GM18520 (cell line): ENCODE measurements around the gene TOMM20.

ENCODE experiments used
- ATAC-seq: cut with Tn5 transposase; IDR thresholded peaks from one replicate; pipeline ENCODE4 v1.9.1; 2021; ENCODE audit not compliant: unreplicated experiment

TOMM20 gene

DNA sequence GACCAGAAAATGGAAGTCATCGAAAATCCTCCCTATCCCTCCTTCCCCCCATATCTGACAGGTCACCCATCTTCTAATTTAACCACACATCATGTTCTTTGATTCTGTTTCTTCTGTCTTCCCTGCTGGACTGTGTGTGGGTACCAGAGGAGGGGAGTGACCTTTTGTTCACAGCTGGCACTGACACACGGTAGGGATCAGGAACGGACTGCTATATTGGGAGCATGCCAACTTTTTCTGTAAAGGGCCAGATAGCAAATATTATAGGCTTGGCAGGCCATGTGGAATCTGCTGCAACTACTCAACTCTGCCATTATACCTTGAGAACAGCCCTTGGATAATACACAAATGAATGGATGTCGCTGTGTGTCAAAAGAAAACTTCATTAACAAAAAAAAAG, 7.5 kb upstream of the TOMM20 start:
- no peak for ATAC-seq

DNA sequence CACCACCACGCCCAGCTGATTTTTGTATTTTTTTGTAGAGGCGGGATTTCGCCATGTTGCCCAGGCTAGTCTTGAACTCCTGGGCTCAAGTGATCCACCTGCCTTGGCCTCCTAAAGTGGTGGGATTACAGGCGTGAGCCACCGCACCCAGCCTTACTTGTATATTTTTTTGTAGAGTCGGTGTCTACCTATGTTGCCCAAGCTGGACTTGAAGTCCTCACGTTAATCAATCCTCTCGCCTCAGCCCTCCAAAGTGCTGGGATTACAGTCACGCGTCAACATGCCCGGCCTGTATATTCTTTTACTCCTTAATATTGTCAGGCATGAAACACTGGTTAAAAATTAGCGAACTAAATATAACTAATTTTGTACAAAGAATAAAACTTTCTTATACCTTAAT, 5.5 kb upstream of the TOMM20 start:
- ATAC-seq = no peak

DNA sequence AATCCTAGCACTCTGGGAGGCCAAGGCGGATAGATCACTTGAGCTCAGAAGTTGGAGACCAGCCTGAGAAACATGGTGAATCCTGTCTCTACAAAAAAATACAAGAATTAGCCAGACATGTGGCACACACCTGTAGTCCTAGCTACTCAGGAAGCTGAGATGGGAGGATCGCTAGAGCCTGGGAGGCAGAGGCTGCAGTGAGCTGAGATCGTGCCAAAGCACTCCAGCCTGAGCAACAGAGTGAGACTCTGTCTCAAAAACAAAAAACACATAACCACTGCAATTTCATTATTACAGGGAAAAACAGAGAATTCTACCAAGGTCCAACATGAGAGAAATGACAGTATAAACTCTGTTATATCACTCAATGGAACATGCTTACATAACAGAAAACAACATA, 4.4 kb upstream of the TOMM20 start:
- no peak for ATAC-seq

DNA sequence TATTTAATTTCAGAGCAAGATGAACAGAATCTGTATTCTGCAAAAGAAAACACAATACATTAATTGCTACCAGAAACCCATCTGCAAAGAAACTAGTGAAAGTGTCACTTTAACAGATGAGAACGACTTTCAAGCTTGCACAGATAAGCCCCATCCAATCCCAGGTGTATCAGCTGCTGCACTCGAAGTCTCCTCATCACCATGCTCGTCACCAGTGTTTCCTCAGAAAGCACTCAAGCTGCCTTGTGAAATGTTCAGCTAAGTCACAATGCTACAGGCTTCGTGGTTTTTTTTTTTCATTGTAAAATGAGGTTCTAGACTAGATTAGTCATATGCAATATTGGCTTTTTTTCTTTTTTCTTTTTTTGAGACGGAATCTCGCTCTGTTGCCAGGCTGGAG, 3.3 kb upstream of the TOMM20 start:
- ATAC-seq = no peak

DNA sequence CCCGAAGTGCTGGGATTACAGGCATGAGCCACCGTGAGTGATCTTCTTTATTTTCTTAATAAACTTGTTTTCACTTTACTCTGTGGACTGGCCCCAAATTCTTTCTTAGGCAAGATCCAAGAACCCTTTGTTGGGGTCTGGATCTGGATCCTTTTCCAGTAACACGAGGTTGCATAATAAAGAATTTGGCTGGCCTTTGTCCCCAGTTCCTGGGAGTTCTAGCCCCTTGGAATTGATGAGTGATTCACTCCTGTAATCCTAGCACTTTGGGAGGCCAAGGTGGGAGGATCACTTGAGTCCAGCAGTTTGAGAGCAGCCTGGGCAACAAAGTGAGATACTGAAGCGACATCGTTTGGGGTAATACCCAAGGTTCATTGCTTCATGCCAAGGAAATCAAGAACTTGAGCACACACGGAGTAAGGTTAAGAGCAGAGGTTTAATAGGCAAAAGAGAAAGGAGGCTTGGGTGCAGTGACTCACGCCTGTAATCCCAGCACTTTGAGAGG, 2.2 kb upstream of the TOMM20 start:
- ATAC-seq = no peak

DNA sequence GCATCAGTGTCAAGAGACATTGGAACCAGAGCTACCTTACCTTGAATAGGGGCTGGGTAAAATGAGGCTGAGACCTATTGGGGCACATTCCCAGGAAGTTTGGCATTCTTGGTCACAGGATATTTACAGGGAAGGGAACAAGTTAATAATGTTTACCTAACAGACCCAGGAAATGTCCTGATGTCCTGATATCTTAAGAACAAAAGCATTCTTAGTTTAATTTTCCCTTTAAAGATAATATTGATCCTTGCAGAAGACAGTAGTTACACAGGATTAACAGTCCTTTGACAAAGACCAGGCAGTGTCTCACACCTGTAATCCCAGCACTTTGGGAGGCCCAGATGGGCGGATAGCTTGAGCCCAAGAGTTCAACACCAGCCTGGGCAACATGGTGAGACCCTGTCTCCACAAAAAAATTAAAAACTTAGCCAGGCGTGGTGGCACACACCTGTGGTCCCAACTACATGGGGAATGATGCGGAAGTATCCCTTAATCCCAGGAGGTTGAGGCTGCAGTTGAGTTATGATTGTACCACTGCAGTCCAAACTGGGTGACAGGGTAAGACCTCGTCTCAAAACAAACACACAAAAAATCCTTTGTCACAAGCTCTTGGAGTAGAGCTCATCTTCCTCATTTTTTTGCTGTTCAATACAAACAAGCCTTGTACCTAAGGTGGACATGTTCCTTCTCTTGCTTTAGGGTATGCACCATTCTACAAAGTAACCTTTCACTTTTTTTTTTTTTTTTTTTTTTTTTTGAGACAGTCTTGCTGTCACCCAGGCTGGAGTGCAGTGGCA, 1.3 kb upstream of the TOMM20 start:
- no peak for ATAC-seq

DNA sequence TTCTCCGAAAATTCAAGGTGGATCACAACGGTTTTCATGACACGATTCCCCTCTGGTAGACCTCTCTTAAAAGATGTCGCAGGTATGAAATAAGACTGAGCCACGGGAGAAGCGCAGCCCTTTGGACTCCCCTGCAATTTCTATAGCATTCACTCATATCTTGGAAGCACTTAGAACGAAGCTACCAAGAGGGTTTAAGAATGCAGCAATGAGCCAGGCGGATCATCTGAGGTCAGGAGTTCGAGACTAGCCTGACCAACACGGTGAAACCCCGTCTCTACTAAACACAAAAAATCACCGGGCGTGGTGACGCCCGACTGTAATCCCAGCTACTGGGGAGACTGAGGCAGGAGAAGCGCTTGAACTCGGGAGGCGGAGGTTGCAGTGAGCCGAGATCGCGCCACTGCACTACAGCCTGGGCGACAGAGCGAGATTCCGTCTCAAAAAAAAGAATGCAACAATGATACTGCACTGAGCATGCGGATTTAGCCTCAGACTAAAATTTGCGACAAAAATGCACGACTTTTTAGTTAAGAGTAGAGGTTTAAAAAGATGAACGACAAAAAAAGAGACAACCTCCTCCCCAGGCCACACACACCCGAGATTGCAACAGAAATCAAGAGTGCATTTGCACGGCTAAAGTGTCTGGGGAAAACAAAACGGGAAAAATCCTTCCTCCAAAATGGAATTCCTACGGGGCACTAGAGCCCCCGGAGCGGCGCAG, 743 bp downstream of the TOMM20 start:
- ATAC-seq = no peak

DNA sequence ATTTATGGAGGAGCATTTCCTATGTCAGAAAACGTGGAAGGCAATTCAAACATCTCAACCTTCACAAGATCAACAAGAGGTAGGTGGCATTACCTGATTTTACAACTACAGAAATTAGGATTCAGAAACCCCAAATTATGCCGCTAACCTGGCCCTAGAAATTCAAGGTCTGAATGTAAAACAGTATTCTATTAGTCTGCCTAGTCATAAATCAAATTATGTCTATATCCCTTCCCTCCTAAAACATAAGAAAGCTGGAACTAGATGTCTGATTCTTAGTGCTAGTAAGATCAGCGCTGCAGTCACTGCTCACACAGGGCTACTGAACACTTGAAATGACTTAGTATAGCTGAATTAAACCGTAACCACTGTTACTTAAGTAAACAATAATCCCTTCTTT, 1.4 kb downstream of the TOMM20 start:
- no peak for ATAC-seq

DNA sequence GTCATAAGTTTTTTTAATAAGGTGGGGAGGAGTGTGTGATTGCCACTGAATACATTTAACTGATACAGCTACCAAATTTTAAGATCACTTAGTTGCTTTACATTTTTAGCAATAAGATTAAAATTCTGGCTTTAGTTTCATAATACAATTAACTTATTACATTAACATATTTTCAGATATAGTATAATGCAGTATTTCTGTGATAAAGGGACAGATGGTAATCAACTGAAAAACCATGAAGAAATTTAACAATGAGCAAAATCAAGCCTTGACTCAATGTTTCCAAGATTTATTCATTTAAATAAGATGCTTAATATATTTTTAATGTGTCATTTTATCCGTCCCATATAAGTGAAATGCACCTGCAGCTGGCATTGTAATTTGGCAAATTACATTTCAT, 4.0 kb downstream of the TOMM20 start:
- ATAC-seq = no peak

DNA sequence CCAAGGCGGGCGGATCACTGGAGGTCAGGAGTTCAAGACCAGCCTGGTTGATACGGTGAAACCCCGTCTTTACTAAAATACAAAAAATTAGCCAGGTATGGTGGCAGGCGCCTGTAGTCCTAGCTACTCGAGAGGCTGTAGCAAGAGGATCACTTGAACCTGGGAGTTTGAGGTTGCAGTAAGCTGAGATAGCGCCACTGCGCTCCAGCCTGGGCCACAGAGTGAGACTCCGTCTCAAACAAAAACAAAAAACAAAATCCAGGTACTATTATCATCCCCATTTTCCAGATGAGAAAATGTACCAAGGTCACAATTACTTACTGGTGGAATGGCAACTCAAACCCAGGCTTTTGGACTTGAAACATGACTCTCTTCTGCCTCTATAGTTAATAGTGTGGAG, 4.5 kb downstream of the TOMM20 start:
- ATAC-seq = no peak

DNA sequence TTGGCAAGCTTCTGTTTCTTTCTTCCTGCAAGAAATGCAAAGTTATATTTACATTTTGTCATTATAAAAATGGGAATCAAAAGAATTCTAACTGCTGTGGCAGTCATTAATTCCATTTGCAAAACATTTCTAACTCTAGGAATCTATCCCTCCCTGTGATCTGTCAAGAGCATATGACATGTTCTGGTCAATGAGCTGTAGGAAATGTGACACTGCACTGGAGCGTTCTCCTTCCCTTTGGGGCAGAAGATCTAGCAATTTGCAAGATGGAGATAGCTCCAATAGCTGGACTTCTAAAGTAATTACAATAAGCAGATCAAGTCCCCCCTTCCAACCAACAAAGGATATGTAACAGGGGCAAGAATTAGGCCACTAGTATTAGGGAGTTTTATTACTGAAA, 6.3 kb downstream of the TOMM20 start:
- no peak for ATAC-seq

DNA sequence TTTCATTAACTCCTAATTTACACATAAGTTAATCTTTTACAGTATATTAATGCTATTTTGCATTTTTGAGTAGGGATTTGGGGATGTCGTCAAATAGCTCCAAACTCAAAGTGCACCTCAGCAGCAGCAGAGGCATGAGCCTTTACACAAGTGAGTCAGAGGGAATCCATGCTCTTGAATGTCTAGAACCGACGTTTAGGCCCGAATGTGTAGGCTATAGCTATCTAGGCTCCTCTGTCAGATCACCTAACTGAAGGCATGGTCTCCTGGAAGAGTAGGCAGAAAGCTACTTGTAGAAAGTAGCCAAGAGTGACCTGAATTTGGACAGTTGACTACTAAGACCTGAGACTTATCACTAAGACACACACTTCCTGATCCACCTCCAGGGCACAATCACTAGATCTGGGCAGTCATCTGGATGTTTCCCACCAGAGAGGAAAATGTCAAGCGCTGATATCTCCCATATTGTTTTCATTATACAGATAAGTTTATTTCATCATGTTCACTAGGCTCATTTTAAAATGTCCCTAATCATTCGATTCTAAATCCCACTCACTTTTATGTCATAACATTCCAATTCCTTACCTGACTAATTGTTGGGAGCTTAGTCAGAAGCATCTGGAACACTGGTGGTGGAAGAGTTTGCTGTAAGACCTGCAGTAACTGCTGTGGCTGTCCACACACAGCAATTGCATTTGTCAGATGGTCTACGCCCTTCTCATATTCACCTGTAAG, 15.3 kb downstream of the TOMM20 start:
- ATAC-seq = no peak

DNA sequence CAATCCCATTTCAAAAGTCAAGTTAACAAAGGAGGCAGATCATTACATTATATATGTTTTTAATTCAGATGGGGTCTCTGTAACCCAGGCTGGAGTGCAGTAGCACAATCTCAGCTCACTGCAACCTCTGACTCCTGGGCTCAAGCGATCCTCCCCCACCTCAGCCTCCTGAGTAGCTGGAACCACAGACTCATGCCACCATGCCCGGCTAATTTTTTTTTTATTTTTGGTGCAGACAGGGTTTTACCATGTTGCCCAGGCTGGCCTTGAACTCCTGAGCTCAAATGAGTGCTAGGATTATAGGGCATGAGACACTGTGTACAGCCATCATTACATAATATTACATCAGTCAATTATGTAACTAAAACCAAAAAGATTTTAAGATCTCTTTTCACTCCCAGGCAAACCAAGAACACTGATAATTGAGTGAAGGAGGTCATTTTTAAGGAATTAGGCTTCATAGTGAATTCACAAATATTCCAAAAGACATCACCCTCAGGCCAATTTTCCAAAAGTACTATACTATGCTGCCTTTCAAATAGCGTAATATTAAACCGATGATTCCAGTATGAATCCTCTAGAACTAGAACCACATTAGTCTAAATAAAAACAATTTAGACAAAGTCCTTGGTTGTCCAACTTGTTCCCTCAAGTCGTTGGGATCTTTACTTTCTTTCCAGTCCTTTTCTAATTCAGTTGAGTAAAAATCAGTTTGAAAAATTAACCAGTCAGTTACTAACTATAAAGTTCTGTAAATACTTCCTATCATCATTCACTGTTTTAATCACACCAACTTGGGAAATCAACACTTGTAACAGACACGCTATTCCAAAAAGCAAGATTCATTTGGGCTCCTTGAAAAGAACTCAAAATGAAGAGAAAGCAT, 16.1 kb downstream of the TOMM20 start:
- no peak for ATAC-seq

DNA sequence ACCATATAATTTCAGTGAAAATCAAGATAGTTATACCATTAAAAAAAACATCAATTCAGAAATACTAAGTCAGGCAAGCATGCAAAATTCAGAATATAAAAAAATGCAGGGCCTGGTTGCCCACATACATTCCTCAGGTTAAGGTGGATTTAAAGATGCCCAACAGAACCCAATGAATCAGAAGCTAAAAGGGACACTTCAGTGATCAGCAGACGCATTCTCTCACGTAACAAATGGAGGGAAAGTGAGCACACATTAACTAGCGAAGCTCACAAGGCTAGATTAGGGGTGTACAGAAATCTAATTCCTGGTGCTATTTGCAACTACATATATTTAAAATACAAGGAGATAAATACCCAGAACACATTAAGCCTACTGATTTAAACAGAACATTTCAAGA, 17.5 kb downstream of the TOMM20 start:
- ATAC-seq = no peak

DNA sequence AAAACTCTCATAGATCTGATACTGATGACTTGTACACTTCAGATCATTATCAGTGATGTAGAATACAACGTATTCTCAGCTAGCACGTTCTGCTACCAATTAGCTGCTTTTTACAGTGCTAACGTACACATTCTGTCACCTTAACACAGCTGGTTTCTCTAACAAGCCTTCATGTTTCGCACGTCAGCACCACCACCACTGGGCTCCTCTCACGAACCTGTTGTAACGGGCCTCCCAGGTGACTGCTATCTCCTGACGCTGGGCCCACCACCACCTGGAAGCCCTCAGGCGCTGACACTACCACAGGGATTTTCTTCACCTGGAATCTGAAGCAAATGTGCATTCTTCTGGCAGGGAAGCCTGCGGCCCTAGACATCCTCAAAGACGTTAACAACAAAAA, 19.8 kb downstream of the TOMM20 start:
- no peak for ATAC-seq

DNA sequence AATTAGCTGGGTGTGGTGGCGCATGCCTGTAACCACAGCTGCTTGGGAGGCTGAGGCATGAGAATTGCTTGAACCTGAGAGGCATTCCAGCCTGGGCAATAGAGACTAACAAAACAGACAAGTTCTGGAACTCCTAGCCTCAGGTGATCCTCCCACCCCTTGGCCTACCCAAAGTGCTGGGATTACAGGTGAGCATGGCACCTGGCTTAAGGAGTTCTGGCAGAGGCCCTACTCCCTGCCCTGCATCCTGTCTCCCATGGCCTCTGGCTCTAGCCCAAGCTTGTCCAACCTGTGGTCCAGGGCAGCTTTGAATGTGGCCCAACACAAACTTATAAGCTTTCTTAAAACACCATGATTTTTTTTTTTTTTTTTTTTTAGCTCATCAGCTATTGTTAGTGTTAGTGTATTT, 20.4 kb downstream of the TOMM20 start:
- no peak for ATAC-seq

DNA sequence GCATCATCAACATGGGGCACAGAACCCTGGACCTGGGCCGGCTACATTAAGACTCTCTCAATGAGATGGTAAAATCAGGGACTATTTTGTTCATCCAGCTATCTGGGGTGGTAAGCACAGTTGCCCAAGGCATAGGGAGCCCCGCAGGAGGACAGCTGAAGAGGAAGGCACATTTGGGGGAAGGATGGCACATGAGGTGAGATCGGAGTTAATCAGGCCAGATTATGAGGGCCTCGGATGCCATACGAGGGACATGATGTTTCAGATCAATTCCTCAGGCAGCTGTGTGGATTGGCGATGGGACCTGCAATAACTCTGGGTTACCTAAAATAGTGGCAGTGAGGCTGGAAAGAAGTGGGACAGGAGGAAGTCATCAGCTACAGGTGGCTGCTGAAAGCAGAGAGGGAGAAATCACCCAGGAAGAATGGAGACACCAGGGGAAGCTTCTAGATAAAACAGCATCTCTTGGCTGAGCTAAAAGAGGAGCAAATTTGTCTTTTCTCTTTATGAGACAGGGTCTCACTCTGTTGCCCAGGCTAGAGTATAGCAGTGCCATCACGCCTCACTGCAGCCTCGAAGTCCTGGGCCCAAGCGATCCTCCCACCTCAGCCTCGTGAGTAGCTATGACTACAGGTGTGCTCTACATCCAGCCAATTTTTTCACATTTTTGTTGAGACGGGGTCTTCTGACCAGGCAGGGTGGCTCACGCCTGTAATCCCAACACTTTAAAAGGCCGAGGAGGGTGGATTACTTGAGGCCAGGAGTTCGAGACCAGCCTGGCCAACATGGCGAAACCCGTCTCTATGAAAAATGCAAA, 21.1 kb downstream of the TOMM20 start:
- no peak for ATAC-seq

DNA sequence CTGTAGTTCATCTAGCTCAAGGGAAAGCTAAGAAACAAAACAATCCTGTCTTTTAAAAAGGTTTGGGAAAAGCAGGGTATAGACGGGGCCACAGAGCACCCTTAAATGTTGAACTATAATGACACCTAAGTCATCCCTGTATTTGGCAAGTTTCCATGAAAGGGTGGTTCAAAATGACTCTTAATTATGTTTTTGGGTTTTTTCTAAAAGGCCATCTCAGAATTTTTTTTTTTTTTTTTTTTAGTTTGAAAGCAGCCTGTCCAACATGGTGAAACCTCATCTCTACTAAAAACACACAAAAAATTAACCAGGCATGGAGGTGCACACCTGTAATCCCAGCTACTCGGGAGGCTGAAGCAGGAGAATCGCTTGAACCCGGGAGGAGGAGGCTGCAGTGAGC, 22.2 kb downstream of the TOMM20 start:
- ATAC-seq = no peak

DNA sequence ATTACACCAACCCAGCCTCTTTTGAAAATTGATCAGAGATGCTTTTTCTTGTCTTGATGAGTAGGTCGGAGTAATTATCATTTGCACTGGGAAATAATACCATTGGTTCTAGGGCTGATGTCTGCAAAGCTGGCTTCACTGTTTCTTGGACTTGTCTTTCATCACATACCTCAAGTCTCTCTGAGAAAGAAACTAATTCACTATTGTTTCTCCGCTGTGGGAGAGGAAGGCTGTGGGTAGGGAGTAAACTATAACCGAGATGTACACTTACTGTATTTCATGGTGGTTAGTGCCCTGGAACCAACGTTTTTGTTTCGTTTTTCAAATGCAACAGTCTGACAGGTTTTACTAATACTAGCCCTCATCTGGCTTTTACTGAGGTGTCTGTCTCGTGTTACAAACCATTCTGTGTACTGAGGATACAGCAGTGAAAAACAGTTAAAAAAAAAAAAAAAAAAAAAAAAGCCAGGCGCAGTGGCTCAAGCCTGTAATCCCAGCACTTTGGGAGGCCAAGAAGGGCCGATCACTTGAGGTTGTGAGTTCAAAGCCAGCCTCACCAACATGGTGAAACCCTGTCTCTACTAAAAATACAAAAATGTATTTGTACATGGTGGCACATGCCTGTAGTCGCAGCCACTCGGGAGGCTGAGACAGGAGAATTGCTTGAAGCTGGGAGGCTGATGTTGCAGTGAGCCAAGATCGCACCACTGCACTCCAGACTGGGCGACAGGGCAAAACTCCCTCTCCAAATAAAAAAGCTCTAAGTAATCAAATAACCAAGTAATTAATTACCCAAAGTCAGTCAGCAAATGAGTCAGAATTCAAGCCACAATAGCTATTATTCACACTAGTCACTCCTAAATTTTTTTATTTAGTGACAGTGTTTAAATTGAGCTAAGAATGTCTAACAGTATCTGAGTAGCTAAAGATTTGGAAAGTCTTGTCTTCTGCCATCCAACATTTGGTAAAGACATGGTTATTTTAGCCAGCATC, 23.3 kb downstream of the TOMM20 start:
- ATAC-seq = peak; percentile 69
